ENCODE measurements around the gene SUSD4. TPM values are rescaled to one million over a fixed set of nuclear protein-coding genes. Genes with fewer than 3 reads are reported as not detected.

The SUSD4 gene
- total and polyA plus RNA-seq, 2 experiments from 2014 or later = 5.6 to 8.3 TPM

DNA sequence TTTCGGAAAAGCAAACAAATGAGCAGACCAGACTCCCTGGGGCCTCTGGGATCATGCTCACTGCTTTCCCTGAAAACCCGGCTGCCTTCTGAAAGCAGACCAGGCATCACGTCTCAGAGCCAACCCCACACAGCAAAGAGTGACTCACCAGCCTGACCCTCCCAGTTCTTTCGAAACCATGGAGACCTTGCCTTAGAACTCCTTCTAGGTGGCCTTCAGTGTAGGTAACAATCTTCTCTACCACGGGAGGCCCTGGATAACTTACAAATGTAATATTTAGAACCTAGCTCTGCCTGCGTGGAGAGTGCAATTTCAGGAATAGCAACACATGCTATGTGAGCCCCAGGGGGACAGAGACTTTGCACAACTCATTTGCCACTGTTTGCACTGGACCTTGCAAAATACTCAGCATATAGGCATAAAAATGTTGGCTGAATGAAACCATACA is 105.2 kb downstream of the SUSD4 start:
- Histone ChIP-seq H3K36me3 (replicated peaks; ENCODE audit: insufficient read depth, low read depth) (no peaks in the 10 kb centered on the region), H3K27ac (peak overlapping the region; percentile 55), H3K9me3 (ENCODE audit: low read depth) (no peaks in the 10 kb centered on the region), H3K9me2 (replicated peaks; ENCODE audit: insufficient read depth) (no peaks in the 10 kb centered on the region), H2AFZ (no peak overlapping the region), H3K4me2 (peak overlapping the region; percentile 4), H3K27me3 (no peaks in the 10 kb centered on the region), H3K4me3 (no peak overlapping the region), H3K4me1 (ENCODE audit: insufficient read depth) (peaks cover 14% of the 10 kb centered on the region), H4K20me1 (ENCODE audit: insufficient read depth, poor library complexity, severe bottlenecking) (no peaks in the 10 kb centered on the region), H3K79me2 (no peaks in the 10 kb centered on the region)
- DNase-seq (ENCODE audit: low spot score) = peak; percentile 87
- TF ChIP-seq EZH2phosphoT487 (IDR thresholded peaks at IDR 0.05; ENCODE audit: low read depth, severe bottlenecking, unreplicated experiment) = no peak
- no peak for TF ChIP-seq EZH2 (IDR thresholded peaks at IDR 0.05; ENCODE audit: borderline replicate concordance)
- no peak for TF ChIP-seq CTCF (IDR thresholded peaks at IDR 0.05; ENCODE audit: poor library complexity)
- 23% methylated on average over 6 of the region's 6 CpGs for WGBS (ENCODE audit: low lambda C conversion rate, missing lambda C conversion rate)

GRCh38 chr1:223257856-223258550 is 106.0 kb downstream of the SUSD4 start:
- Histone ChIP-seq H4K20me1 (ENCODE audit: insufficient read depth, poor library complexity, severe bottlenecking) (no peaks in the 10 kb centered on the region), H3K9me3 (ENCODE audit: low read depth) (no peaks in the 10 kb centered on the region), H2AFZ (no peak overlapping the region), H3K4me3 (no peak overlapping the region), H3K27me3 (no peaks in the 10 kb centered on the region), H3K36me3 (replicated peaks; ENCODE audit: insufficient read depth, low read depth) (no peaks in the 10 kb centered on the region), H3K4me2 (peak overlapping the region; percentile 4), H3K79me2 (no peaks in the 10 kb centered on the region), H3K4me1 (ENCODE audit: insufficient read depth) (peaks cover 14% of the 10 kb centered on the region), H3K9me2 (replicated peaks; ENCODE audit: insufficient read depth) (no peaks in the 10 kb centered on the region), H3K27ac (peak overlapping the region; percentile 61)
- WGBS (ENCODE audit: low lambda C conversion rate, missing lambda C conversion rate) = 73% methylated on average over 8 of the region's 8 CpGs
- TF ChIP-seq EZH2phosphoT487 (IDR thresholded peaks at IDR 0.05; ENCODE audit: low read depth, severe bottlenecking, unreplicated experiment) = no peak
- no peak for TF ChIP-seq EZH2 (IDR thresholded peaks at IDR 0.05; ENCODE audit: borderline replicate concordance)
- TF ChIP-seq CTCF (IDR thresholded peaks at IDR 0.05; ENCODE audit: poor library complexity) = no peak
- DNase-seq (ENCODE audit: low spot score) = no peak

DNA sequence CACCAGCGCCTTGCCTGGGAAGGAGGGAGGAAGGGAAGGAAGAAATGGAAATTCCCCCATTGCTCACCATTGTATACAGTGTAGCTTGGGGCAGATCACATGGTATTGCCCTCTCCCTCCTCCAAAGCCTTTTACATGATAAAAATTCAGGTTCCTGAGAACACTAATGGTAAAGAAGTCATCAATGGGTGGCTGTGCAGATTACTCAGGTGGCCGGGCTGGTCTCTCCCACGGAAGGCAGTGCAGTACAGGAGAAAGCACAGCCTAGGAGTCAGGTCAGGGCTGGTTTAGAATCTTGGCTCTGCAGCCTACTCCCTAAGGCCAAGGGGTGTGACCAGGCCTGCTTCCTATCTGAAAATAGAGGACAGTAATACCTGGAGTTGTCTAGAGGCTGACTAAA is 107.9 kb downstream of the SUSD4 start:
- no peak overlapping the region for H2AFZ ChIP-seq
- DNase-seq (ENCODE audit: low spot score) = no peak
- no peak overlapping the region for H3K4me2 ChIP-seq
- H3K27me3 ChIP-seq = no peaks in the 10 kb centered on the region
- WGBS (ENCODE audit: low lambda C conversion rate, missing lambda C conversion rate) = 83% methylated on average over 3 of the region's 3 CpGs
- no peaks in the 10 kb centered on the region for H4K20me1 ChIP-seq (ENCODE audit: insufficient read depth, poor library complexity, severe bottlenecking)
- H3K27ac ChIP-seq = no peak overlapping the region
- no peaks in the 10 kb centered on the region for H3K9me3 ChIP-seq (ENCODE audit: low read depth)
- no peaks in the 10 kb centered on the region for H3K79me2 ChIP-seq
- no peaks in the 10 kb centered on the region for H3K36me3 ChIP-seq (replicated peaks; ENCODE audit: insufficient read depth, low read depth)
- peaks cover 14% of the 10 kb centered on the region for H3K4me1 ChIP-seq (ENCODE audit: insufficient read depth)
- no peak for TF ChIP-seq CTCF (IDR thresholded peaks at IDR 0.05; ENCODE audit: poor library complexity)
- TF ChIP-seq EZH2phosphoT487 (IDR thresholded peaks at IDR 0.05; ENCODE audit: low read depth, severe bottlenecking, unreplicated experiment) = no peak
- no peak for TF ChIP-seq EZH2 (IDR thresholded peaks at IDR 0.05; ENCODE audit: borderline replicate concordance)
- no peak overlapping the region for H3K4me3 ChIP-seq
- no peaks in the 10 kb centered on the region for H3K9me2 ChIP-seq (replicated peaks; ENCODE audit: insufficient read depth)

Data from hepatocyte (in vitro differentiated cells).